AG09319 (cell line): ENCODE measurements around the gene TRIM2.

Experiments
- DNase-seq: peaks from one replicate; pipeline ENCODE4 v3.0.0-alpha.2; 2010; ENCODE audit warnings: low read depth; ENCODE audit errors: extremely low read depth
- CTCF ChIP-seq: IDR thresholded peaks from 2 replicates; pipeline ENCODE4 v1.5.1; 2011; ENCODE audit warnings: low read depth, mild to moderate bottlenecking, inconsistent platforms, low read length, moderate library complexity

The TRIM2 gene

GRCh38 chr4:153327247-153327646, 123.0 kb downstream of the TRIM2 start:
- TF ChIP-seq CTCF = no peak
- no peak for DNase-seq

DNA sequence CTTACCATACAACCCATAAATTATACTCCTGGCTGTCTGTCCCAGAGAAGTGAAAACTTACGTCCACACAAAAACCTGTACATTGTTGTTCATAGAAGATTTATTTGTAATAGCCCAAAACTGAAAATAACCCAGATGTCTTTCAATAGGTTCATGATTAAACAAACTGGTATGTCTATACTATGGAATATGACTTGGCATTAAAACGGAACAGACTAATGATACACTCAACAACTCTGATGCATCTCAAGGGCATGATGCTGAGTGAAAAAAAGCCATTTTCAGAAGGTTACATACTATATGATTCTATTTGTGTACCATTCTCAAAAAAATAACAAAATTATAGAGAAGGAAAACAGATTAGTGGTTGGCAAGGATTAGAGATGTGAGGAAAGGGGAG, 128.7 kb downstream of the TRIM2 start:
- no peak for DNase-seq
- TF ChIP-seq CTCF = no peak

DNA sequence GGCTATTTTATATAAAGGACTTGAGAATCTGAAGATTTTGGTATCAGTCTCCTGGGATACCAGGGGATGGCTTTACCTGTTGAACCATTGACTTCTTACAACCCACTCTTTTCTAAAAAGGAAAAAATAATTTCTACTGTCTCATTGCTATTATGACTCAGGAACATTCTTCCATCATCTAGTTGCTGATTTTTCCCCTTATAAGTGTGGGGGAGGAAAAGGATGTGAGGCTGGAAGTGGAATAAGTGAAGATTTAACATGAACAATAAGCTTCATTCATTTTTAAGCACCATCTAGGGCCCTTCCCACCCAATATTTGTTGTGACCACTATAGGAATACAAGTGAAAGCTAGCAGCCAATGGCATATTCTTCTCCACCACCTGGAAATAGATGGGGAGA, 129.6 kb downstream of the TRIM2 start:
- no peak for DNase-seq
- no peak for TF ChIP-seq CTCF

DNA sequence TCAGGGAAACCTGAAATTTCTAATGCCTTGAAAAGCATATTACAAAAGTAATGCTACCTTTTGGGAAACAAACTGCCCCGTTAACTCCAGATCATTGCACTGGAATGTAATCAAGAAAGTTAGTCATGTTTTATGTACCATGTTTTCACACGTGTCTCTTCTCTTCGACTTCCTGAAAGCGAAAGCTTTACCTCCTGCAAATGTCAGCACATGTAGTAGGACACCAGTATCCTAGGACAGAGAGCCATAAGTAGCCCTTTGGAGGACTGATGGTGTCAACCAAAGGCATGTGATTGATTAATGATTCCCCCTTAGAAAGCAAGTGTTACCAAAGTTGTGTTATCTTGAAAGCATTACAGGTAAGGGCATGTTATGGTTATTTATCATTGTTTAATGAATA, 131.4 kb downstream of the TRIM2 start:
- TF ChIP-seq CTCF = no peak
- no peak for DNase-seq

DNA sequence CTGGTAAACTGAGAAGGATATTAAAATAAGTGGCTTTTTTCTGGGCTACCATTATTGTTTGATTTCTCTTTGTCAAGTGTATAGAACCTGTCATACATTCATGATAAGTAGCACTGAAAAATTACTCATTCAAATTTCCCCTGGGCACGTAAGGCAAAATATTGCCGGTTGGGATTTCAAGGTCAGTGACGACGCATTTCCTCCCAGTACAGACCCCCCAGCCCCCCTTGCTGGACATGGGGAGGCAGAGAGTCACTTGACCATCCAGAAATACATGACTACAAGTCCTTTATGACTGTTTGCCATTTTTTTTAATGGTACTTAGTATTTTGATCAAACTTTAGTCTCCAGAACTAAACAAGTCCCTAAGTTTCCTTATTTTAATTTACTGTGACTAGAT, 133.4 kb downstream of the TRIM2 start:
- no peak for TF ChIP-seq CTCF
- DNase-seq = no peak

GRCh38 chr4:153341575-153342090, 137.4 kb downstream of the TRIM2 start:
- TF ChIP-seq CTCF = no peak
- no peak for DNase-seq

DNA sequence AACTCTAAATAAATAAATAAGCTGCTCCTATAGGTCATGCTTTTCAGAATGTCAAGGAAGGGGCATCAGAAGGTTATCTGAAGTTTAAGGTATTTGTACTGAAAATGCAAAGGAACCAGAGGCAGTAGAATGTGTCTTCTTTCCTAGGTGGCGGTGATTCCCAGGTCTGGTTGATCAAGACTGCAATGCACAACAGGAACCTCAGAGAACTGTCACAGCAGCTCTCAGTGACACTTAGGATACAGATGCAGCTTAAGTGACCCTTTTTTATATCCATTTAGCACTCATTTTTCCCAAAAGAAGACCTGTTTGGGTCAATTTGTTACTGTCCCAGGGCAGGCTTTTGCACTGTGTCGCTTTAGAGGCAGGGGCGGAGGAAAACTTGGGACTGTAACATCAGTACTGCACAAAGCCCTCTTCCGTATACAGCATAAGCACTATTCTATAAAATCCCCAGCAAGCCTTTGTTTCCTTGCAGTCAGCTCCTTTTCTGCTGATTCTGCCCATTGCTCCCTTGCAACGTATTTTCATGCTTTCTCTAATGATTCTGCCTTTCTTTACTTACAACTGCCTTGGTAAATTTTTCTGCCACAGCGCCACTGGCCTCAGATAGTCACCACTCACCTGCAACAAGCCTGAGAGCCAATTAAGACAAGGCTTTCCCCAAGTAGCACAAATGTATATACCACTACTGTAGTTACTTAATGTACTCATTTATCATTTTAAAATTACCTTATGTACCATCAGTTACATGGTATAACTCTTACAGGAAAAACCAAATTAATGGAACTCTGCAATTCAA, 138.7 kb downstream of the TRIM2 start:
- DNase-seq = no peak
- TF ChIP-seq CTCF = no peak
